Left lung (tissue), 10 donors: ENCODE measurements around the gene LARP4. TPM values are rescaled to one million over a fixed set of nuclear protein-coding genes. Genes with fewer than 3 reads are reported as not detected.

Experiments
- ATAC-seq: fragments of 200-7000 bp; cut with Tn5 transposase; one replicate; pipeline ENCODE4 v1.9.1; 2020; ENCODE audit warnings: moderate library complexity
- DNase-seq, 4 donors: peaks; one replicate each; pipeline ENCODE4 v3.0.0-alpha.2; 2013 to 2020
- H3K27ac ChIP-seq, 2 donors: fragments of 200-600 bp; sonication (generic) in 1 of 2; one replicate each; pipeline versions ENCODE4 v1.5.0 to v1.8.0; 2020 to 2021
- H3K27me3 ChIP-seq, 2 donors: fragments of 200-600 bp; sonication (generic) in 1 of 2; one replicate each; pipeline versions ENCODE4 v1.5.0 to v1.8.0; 2020 to 2021
- H3K36me3 ChIP-seq, 2 donors: fragments of 200-600 bp; sonication (generic) in 1 of 2; one replicate each; pipeline versions ENCODE4 v1.5.0 to v1.8.0; 2020 to 2021
- H3K4me1 ChIP-seq, 2 donors: fragments of 200-600 bp; one replicate each; pipeline ENCODE4 v1.8.0; 2021
- H3K4me3 ChIP-seq, 2 donors: fragments of 200-600 bp; sonication (generic) in 1 of 2; one replicate each; pipeline versions ENCODE4 v1.5.0 to v1.8.0; 2020 to 2021; ENCODE audit warnings: mild to moderate bottlenecking in 1 of 2
- H3K9me3 ChIP-seq, 2 donors: fragments of 200-600 bp; sonication (generic) in 1 of 2; one replicate each; pipeline versions ENCODE4 v1.5.0 to v1.8.0; 2020 to 2021
- CTCF ChIP-seq, 2 donors: fragments of 200-600 bp; sonication (generic) in 1 of 2; IDR thresholded peaks; one replicate each; pipeline versions ENCODE4 v1.5.0 to v1.8.0; 2021; ENCODE audit warnings: antibody characterized with exemption in 2 of 2
- intact Hi-C, 2 donors: fragments of 100-400 bp; cut with DNase I; formaldehyde crosslinking; loops; one replicate each; pipeline versions ENCODE4 v1.11.2 to v1.14.2; 2022
- polyA plus RNA-seq, 6 donors: library from polyadenylated mRNA; unstranded; fragments of 120-200 nt; gene quantifications; one replicate each; pipeline ENCODE4 v1.2.1, GENCODE V29; 2013; ENCODE audit not compliant: insufficient read length in 6 of 6
- total RNA-seq, 2 donors: library from RNA; stranded (reverse); fragmentation: NEBNext Ultra II Directional; extraction: Animal tissue kit (Norgen Biotek cat#: 25700); gene quantifications; one replicate each; pipeline ENCODE4 v1.2.1, GENCODE V29; 2021
- donor health status: DM: no; HTN: yes; CAD: no.
- donor health status: DM: no; HTN: no; CAD: no.

Gene LARP4
- total and polyA plus RNA-seq, 8 donors: 27.5 to 65.4 (median 32.0) TPM

DNA sequence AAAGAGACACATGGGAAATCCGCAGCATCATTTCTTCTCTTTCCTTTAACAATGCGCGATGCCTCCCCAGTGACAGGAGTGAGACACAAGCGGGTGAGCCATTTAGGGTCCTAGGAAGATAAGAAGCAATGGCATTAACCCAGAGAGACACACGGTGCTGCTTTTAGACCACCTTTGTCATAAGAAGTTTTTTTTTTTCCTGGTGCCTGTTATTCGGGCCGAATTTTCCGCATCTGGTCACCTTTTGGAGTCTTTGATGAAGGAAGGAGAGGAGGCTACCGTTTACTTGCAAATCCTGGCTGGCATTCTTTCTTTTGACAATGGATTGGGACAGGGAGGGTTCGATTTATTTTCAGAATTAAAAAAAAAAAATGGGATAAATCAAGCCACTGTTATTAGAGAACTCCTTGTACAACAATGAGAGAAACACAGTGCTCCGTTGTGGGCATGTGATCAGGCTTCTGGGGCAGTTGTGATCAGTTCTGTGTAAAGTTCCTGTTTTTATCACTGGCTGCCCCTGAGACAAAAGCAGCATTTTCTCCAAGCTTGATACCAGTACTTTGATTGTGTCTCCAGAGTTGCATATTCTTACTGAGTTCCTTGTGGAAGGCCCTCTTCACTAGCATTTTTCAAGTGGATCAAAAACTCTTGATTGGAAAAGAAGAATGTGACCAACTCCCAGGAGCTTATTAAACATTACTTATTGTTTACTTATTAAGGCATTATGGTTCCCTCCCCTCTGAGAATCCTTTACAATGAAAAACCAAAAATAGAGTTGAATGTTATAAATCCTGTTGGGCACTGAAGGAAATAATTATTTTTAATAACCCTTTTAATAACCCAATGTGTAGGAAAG, 105.2 kb downstream of the LARP4 start:
- Histone ChIP-seq H3K36me3 (no peaks in the 10 kb centered on the region), H3K27ac (peak overlapping the region; percentile 92 to 97), H3K4me1 (peaks cover 34 to 51% of the 10 kb centered on the region in 2 donors), H3K4me3 (peak overlapping the region; percentile 80 to 91), H3K9me3 (no peaks in the 10 kb centered on the region), H3K27me3 (no peaks in the 10 kb centered on the region)
- ATAC-seq (peak; percentile 43), DNase-seq (peak in 1 of 4 donors; percentile 54)
- no peak for TF ChIP-seq CTCF (IDR thresholded peaks at IDR 0.05)
- intact Hi-C loops: loop anchor here in 1 of 2 donors (2.0 kb wide), 1 partner anchor 131 kb away; no protein-coding TSS in a partner anchor

- H3K27ac ChIP-seq: peak overlapping the region in 1 of 2 donors; percentile 92
- H3K4me3 ChIP-seq: peak overlapping the region; percentile 80 to 91
- intact Hi-C loops: no loop called here
- no peaks in the 10 kb centered on the region for H3K9me3 ChIP-seq
- ATAC-seq (no peak), DNase-seq (no peak)
- TF ChIP-seq CTCF (IDR thresholded peaks at IDR 0.05): no peak
- no peaks in the 10 kb centered on the region for H3K27me3 ChIP-seq
- peaks cover 34 to 51% of the 10 kb centered on the region in 2 donors for H3K4me1 ChIP-seq
- no peaks in the 10 kb centered on the region for H3K36me3 ChIP-seq
Measured at GRCh38 chr12:50506753-50507473, 106.2 kb downstream of the LARP4 start.

DNA sequence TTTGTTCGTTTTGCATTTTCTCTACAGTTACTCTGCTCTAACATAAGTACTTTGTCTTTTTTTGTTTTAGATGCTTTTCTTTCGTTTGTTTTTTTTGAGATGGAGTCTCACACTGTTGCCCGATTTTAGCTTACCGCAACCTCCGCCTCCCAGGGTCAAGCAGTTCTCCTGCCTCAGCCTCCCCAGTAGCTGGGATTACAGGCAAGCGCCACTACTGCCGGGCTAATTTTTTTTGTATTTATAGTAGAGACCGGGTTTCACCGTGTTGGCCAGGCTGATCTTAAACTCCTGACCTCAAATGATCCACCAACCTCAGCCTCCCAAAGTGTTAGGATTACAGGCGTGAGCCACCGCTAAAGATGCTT, 106.8 kb downstream of the LARP4 start:
- intact Hi-C loops: no loop called here
- DNase-seq (no peak), ATAC-seq (no peak)
- H3K4me3 ChIP-seq: no peak overlapping the region
- H3K4me1 ChIP-seq: peaks cover 34 to 51% of the 10 kb centered on the region in 2 donors
- no peaks in the 10 kb centered on the region for H3K9me3 ChIP-seq
- no peaks in the 10 kb centered on the region for H3K36me3 ChIP-seq
- no peaks in the 10 kb centered on the region for H3K27me3 ChIP-seq
- no peak overlapping the region for H3K27ac ChIP-seq
- no peak for TF ChIP-seq CTCF (IDR thresholded peaks at IDR 0.05)

DNA sequence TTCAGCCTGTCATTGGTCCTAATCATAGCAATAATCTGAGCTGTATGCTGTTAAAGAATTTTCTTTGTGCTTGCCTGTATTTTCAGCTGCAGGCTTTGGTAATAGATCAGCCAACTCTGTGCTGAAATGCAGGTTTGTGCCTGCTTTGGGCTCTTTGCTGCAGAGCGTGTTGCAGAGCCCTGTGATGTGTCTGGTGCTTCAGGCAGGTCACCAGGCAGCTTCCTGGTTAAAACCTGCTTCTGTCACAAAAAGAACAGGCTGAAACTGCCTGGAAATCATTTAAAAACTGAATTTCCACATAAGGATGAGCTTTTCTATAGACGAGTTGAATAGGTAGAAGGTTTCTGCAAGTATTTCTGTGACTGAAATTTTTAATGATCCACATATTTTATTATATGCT, 107.2 kb downstream of the LARP4 start:
- Histone ChIP-seq H3K4me1 (peaks cover 34 to 55% of the 10 kb centered on the region in 2 donors), H3K9me3 (no peaks in the 10 kb centered on the region), H3K4me3 (no peak overlapping the region), H3K27me3 (no peaks in the 10 kb centered on the region), H3K36me3 (no peaks in the 10 kb centered on the region), H3K27ac (no peak overlapping the region)
- ATAC-seq (no peak), DNase-seq (no peak)
- intact Hi-C loops: no loop called here
- TF ChIP-seq CTCF (IDR thresholded peaks at IDR 0.05): no peak

DNA sequence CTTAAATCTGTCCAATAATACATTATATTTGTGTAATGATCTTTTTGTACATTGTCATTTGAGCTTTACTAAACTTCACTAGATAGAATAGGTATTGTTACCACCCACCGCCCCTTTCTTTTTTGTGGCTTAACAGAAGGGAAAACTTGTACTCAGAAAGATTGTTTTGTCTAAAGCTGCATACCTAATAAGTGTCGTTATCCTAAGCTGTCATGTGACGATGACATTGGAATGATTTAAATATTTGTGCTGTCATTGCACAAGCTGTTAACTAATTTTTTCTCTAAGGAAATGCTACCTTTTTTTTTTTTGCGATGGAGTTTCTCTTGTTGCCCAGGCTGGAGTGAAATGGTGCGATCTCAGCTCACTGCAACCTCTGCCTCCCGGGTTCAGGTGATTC, 107.7 kb downstream of the LARP4 start:
- ATAC-seq (no peak), DNase-seq (no peak)
- H3K36me3 ChIP-seq: no peaks in the 10 kb centered on the region
- no peak overlapping the region for H3K27ac ChIP-seq
- H3K4me1 ChIP-seq: peaks cover 34 to 60% of the 10 kb centered on the region in 2 donors
- no peaks in the 10 kb centered on the region for H3K9me3 ChIP-seq
- no peak overlapping the region for H3K4me3 ChIP-seq
- no peaks in the 10 kb centered on the region for H3K27me3 ChIP-seq
- intact Hi-C loops: no loop called here
- TF ChIP-seq CTCF (IDR thresholded peaks at IDR 0.05): no peak
